Karpas-422 (cell line): ENCODE results near the gene ATXN7. TPM values are rescaled to one million over a fixed set of nuclear protein-coding genes. Genes with fewer than 3 reads are reported as not detected.
A peak's percentile ranks its signal among the peaks of the same experiment; 100 is the strongest.

Experiments used
- DNase-seq: peaks from one replicate; pipeline ENCODE4 v3.0.0-alpha.2; 2015
- H2AFZ ChIP-seq: fragments of 200-600 bp; sonication (generic); 2 replicates; pipeline ENCODE4 v1.6.1; 2014; ENCODE audit warnings: antibody characterized with exemption, low read length, mixed read lengths
- H3K27ac ChIP-seq: fragments of 200-600 bp; sonication (generic); 2 replicates; pipeline ENCODE4 v1.5.1; 2014; ENCODE audit warnings: mild to moderate bottlenecking, low read length, moderate library complexity
- H3K27me3 ChIP-seq: fragments of 200-600 bp; sonication (generic); 2 replicates; pipeline ENCODE4 v1.6.1; 2014; ENCODE audit warnings: low read length, mixed read lengths
- H3K36me3 ChIP-seq: fragments of 200-600 bp; sonication (generic); 2 replicates; pipeline ENCODE4 v1.6.1; 2014; ENCODE audit warnings: low read length, mixed read lengths; ENCODE audit not compliant: insufficient read depth
- H3K4me1 ChIP-seq: fragments of 200-600 bp; sonication (generic); 2 replicates; pipeline ENCODE4 v1.6.1; 2014; ENCODE audit warnings: mild to moderate bottlenecking, low read length, mixed read lengths
- H3K4me2 ChIP-seq: fragments of 200-600 bp; sonication (generic); 2 replicates; pipeline ENCODE4 v1.6.1; 2014; ENCODE audit warnings: low read length, low read depth, mild to moderate bottlenecking; ENCODE audit not compliant: poor library complexity, severe bottlenecking
- H3K4me3 ChIP-seq: fragments of 200-600 bp; sonication (generic); 2 replicates; pipeline ENCODE4 v1.5.1; 2014; ENCODE audit warnings: mild to moderate bottlenecking, antibody characterized with exemption, low read length, mixed read lengths
- H3K79me2 ChIP-seq: fragments of 200-600 bp; sonication (generic); 2 replicates; pipeline ENCODE4 v1.6.1; 2014; ENCODE audit warnings: mild to moderate bottlenecking, low read length, mixed read lengths
- H3K9ac ChIP-seq: fragments of 200-600 bp; sonication (generic); 2 replicates; pipeline ENCODE4 v1.6.0; 2014; ENCODE audit warnings: low read length
- H3K9me2 ChIP-seq: fragments of 200-600 bp; sonication (generic), shearing (Covaris generic); replicated peaks from 2 replicates; pipeline ENCODE4 v1.6.0; 2014; ENCODE audit warnings: mild to moderate bottlenecking, low read length, moderate library complexity; ENCODE audit not compliant: insufficient read depth
- H3K9me3 ChIP-seq: fragments of 300-700, 200-600 bp; sonication (generic); 2 replicates; pipeline ENCODE4 v1.6.1; 2014; ENCODE audit warnings: low read length, mixed read lengths
- H4K20me1 ChIP-seq: fragments of 200-600 bp; sonication (generic); 2 replicates; pipeline ENCODE4 v1.6.1; 2014; ENCODE audit warnings: mild to moderate bottlenecking, antibody characterized with exemption, low read length, low read depth; ENCODE audit not compliant: insufficient read depth
- total RNA-seq: library from RNA; depleted of rRNA; stranded (reverse); fragments of >200 nt; shearing (Covaris generic); gene quantifications from 2 replicates; pipeline ENCODE4 v1.2.3, GENCODE V29; 2014; ENCODE audit warnings: low replicate concordance

Gene ATXN7
- total RNA-seq, 1 experiment from 2014 or later, result 33.6 TPM

DNA sequence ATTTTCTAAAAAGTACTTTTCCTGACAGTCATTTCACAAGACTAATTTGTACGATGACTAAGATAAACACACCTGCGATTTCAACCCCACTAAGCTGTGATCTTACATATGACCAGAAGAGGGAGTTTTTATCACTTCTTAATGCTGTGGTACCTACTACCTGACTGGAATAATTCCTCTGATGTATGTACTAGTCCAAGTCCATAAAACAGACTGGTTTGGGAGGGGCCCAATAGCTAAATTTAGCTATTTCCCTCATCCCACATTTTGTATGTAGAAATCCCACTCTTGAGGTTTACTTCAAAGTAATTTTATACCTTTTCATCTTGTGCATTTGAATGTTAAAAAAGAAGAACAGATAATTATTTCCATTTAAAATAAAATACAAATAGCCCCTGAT is 98.2 kb downstream of the ATXN7 start:
- Histone ChIP-seq H3K9me3 (no peaks in the 10 kb centered on the region), H3K27ac (no peak overlapping the region), H3K9ac (no peak overlapping the region), H3K4me1 (peaks cover 71% of the 10 kb centered on the region), H3K4me2 (no peak overlapping the region), H3K36me3 (no peaks in the 10 kb centered on the region), H3K4me3 (no peak overlapping the region), H3K27me3 (no peaks in the 10 kb centered on the region), H3K79me2 (peaks cover 95% of the 10 kb centered on the region), H4K20me1 (no peaks in the 10 kb centered on the region), H2AFZ (no peak overlapping the region), H3K9me2 (no peaks in the 10 kb centered on the region)
- peak; percentile 74 for DNase-seq

- peaks cover 71% of the 10 kb centered on the region for H3K4me1 ChIP-seq
These were observed 99.8 kb downstream of the ATXN7 start for GRCh38 chr3:63963496-63963895.

GRCh38 chr3:63964681-63965485 is 101.2 kb downstream of the ATXN7 start:
- Histone ChIP-seq H3K27me3 (no peaks in the 10 kb centered on the region), H3K79me2 (peaks cover 95% of the 10 kb centered on the region), H3K9me2 (no peaks in the 10 kb centered on the region), H3K9me3 (no peaks in the 10 kb centered on the region), H2AFZ (no peak overlapping the region), H4K20me1 (no peaks in the 10 kb centered on the region), H3K36me3 (peaks cover 3% of the 10 kb centered on the region; the same call in 1 of the 2 replicates), H3K27ac (no peak overlapping the region), H3K4me2 (no peak overlapping the region), H3K4me3 (no peak overlapping the region), H3K4me1 (peaks cover 67% of the 10 kb centered on the region), H3K9ac (0 out of 2 replicates have a peak overlapping the region, but pooled peaks have one; percentile 10)
- no peak for DNase-seq

More at GRCh38 chr3:63963496-63963895, 99.8 kb downstream of the ATXN7 start:
- no peak overlapping the region for H3K4me2 ChIP-seq
- no peaks in the 10 kb centered on the region for H4K20me1 ChIP-seq
- no peak overlapping the region for H3K4me3 ChIP-seq
- H3K27me3 ChIP-seq, result no peaks in the 10 kb centered on the region
- H3K27ac ChIP-seq, result no peak overlapping the region
- no peaks in the 10 kb centered on the region for H3K9me3 ChIP-seq
- no peaks in the 10 kb centered on the region for H3K9me2 ChIP-seq
- no peaks in the 10 kb centered on the region for H3K36me3 ChIP-seq
- H3K79me2 ChIP-seq, result peaks cover 95% of the 10 kb centered on the region
- H3K9ac ChIP-seq, result no peak overlapping the region
- no peak overlapping the region for H2AFZ ChIP-seq
- no peak for DNase-seq

DNA sequence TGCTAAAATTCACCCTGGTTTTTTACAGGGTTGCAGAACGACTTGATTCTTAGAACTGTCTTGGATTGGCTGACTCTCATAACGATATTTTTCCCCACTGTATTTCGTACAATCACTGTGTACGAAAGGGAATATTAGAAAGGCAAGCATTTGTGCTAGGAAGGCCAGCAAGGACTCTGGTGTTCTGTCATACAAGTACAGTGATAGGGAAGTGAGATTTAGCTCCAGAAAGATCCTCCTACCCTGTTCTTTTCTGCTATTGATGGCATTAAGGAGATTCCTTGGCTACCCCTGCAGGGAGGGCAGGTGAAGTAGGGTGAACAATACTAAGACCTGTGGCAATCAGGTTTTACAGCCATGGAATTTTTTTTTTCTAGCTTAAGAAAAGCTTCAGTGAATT is 102.3 kb downstream of the ATXN7 start:
- peaks cover 4% of the 10 kb centered on the region; the same call in 1 of the 2 replicates for H4K20me1 ChIP-seq
- no peak for DNase-seq
- no peak overlapping the region for H3K4me2 ChIP-seq
- no peaks in the 10 kb centered on the region for H3K9me3 ChIP-seq
- H3K9ac ChIP-seq, result no peak overlapping the region
- H2AFZ ChIP-seq, result no peak overlapping the region
- peaks cover 60% of the 10 kb centered on the region for H3K4me1 ChIP-seq
- no peak overlapping the region for H3K27ac ChIP-seq
- peaks cover 3% of the 10 kb centered on the region; the same call in 1 of the 2 replicates for H3K36me3 ChIP-seq
- H3K79me2 ChIP-seq, result peaks cover 97% of the 10 kb centered on the region
- no peak overlapping the region for H3K4me3 ChIP-seq
- no peaks in the 10 kb centered on the region for H3K9me2 ChIP-seq
- H3K27me3 ChIP-seq, result no peaks in the 10 kb centered on the region

- no peak overlapping the region for H2AFZ ChIP-seq
- H3K27me3 ChIP-seq, result no peaks in the 10 kb centered on the region
- H3K4me3 ChIP-seq, result no peak overlapping the region
- peaks cover 99% of the 10 kb centered on the region for H3K79me2 ChIP-seq
- peaks cover 3% of the 10 kb centered on the region; the same call in 1 of the 2 replicates for H3K36me3 ChIP-seq
- no peak for DNase-seq
- H3K9ac ChIP-seq, result no peak overlapping the region
- H3K9me2 ChIP-seq, result no peaks in the 10 kb centered on the region
- H3K4me2 ChIP-seq, result no peak overlapping the region
- peaks cover 60% of the 10 kb centered on the region for H3K4me1 ChIP-seq
- no peak overlapping the region; the same call in 1 of the 2 replicates for H3K27ac ChIP-seq
- peaks cover 4% of the 10 kb centered on the region; the same call in 1 of the 2 replicates for H4K20me1 ChIP-seq
- no peaks in the 10 kb centered on the region for H3K9me3 ChIP-seq
These were observed 103.2 kb downstream of the ATXN7 start for GRCh38 chr3:63966871-63967270.

DNA sequence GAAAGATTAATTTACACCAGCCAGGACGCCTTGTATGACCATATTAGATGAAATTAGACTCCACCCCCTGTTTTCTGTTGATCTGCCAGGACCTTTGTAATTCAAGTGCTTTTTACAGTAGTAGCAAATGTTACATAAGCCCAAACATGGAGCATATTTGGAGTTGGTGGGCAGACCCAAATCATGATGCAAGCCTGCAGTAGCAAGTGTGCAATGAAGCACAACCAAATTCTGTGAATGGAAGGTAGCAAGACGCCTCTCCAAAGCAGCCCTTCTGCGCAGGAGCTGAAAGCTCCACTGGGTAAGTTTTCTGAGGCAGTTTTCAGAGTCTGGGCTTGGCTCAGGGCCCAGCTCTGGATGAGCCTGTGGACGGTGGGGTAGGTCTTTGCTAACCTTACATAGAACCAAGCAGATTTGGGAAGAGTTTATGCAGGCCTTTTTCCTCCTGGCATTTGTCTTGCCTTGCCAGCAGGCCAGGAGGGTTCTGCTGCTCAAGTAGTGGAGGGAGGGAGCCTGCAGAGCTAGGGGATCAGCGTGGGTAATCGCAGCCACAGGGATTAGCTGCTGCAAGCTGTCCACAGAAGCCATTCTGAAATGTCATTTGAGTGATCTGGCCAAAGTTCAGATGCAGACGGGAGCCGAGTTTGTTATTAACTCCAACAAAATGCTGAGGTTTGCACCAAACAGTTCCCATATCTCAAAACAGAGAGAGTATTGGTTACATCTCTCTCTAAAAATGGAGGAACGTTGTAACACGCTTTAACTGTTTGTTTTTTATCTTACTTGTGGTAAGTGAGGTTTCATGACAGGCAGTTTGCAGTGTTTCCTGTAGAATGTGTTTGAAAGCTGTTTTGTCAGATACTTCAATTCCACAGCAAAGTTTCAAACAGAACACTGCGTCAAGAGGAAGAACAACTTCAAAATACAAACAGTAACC is 104.3 kb downstream of the ATXN7 start:
- no peak for DNase-seq
- H3K79me2 ChIP-seq, result peaks cover 99% of the 10 kb centered on the region
- H3K9me3 ChIP-seq, result no peaks in the 10 kb centered on the region
- peaks cover 4% of the 10 kb centered on the region; the same call in 1 of the 2 replicates for H4K20me1 ChIP-seq
- H3K9me2 ChIP-seq, result no peaks in the 10 kb centered on the region
- H3K4me1 ChIP-seq, result peaks cover 60% of the 10 kb centered on the region
- H3K27me3 ChIP-seq, result no peaks in the 10 kb centered on the region
- H3K27ac ChIP-seq, result no peak overlapping the region; the same call in 1 of the 2 replicates
- H3K4me3 ChIP-seq, result no peak overlapping the region
- H3K4me2 ChIP-seq, result no peak overlapping the region
- no peak overlapping the region for H3K9ac ChIP-seq
- H2AFZ ChIP-seq, result no peak overlapping the region
- peaks cover 3% of the 10 kb centered on the region; the same call in 1 of the 2 replicates for H3K36me3 ChIP-seq

- Histone ChIP-seq H3K9me2 (no peaks in the 10 kb centered on the region), H2AFZ (no peak overlapping the region), H3K27ac (no peak overlapping the region; the same call in 1 of the 2 replicates), H3K9me3 (no peaks in the 10 kb centered on the region), H3K9ac (no peak overlapping the region), H3K4me2 (no peak overlapping the region), H4K20me1 (peaks cover 4% of the 10 kb centered on the region; the same call in 1 of the 2 replicates), H3K27me3 (no peaks in the 10 kb centered on the region), H3K79me2 (peaks cover 99% of the 10 kb centered on the region), H3K36me3 (peaks cover 3% of the 10 kb centered on the region; the same call in 1 of the 2 replicates), H3K4me3 (no peak overlapping the region), H3K4me1 (peaks cover 54% of the 10 kb centered on the region)
- no peak for DNase-seq
These were observed 105.1 kb downstream of the ATXN7 start for GRCh38 chr3:63968612-63969350.
